H54 (cell line): ENCODE results near the gene CTIF.

ENCODE experiments used
- DNase-seq: peaks from one replicate; pipeline ENCODE4 v3.0.0; 2011; ENCODE audit warnings: low spot score, mixed read lengths; ENCODE audit not compliant: insufficient read length
- FAIRE-seq: peaks from 3 replicates; lab custom pipeline; 2011; peaks lifted over from hg19 to GRCh38; lab: Jason Lieb, UNC
- POLR2A ChIP-seq: IDR thresholded peaks from 2 replicates; pipeline ENCODE4 v1.6.1; 2011; ENCODE audit warnings: low read depth, mild to moderate bottlenecking, low read length

Gene CTIF

DNA sequence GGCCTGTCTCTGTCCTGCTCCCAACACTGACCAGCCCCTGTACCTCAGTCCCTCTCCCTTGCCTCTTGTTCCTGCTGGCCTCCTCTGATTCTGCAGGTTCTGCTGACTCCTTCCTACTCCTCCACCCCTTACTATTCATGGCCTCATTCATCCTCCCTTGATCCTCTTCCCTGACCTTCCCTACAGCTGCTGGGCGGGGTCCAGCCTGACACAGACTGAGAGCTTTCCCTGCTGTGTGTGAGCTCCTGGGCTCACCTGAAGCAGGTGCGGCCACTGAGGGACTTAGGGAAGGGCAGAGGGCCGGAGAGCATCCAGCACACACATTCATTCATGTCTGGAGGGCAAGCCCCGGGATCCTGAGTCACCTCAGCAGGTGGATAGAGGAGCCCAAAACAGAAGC is 185.6 kb downstream of the CTIF start:
- no peak for TF ChIP-seq POLR2A
- DNase-seq: no peak
- FAIRE-seq: no peak

- FAIRE-seq (no peak), DNase-seq (no peak)
- TF ChIP-seq POLR2A: no peak
Measured at GRCh38 chr18:48724939-48725338, 186.1 kb downstream of the CTIF start.

DNA sequence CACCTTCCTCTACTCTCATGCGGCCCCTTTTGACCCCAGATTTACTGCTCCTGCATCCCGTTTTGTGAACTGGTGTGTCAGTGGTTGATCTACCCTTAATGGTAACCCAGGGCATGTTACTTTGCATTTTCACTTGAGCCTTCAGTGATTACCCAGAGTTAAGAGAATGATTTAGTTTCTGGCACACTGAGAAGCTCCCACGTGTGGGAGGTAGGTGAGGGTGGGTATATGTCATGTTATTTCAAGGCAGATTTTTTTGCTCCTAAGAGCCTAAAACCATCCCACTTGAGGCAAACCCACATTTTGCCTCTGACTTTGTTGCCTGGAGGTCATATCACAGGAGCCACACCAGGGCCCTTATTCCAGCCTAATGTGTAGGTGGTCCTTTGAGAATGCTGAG is 186.7 kb downstream of the CTIF start:
- FAIRE-seq: no peak
- no peak for TF ChIP-seq POLR2A

DNA sequence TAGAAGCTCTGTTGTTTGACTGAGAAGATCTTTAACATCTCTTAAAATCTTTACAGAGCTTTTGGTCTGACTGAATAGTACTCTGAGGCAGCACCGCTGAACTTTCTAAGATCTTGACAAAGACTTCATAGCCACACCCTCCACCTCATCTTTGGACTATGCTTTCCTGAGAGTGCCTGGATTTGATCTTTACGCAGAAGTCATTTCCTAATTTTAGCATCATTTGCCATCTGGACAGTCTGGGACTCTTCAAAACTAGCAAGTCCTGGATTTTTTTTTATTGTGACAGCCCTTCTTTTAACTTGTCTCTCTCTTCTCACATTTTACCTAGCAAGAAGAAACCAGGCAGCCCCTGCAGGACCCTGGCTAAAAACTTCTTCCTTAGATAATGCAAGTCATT is 188.8 kb downstream of the CTIF start:
- TF ChIP-seq POLR2A: no peak
- DNase-seq: no peak
- FAIRE-seq: no peak

More for the DNA sequence above, 186.7 kb downstream of the CTIF start:
- DNase-seq: no peak

DNA sequence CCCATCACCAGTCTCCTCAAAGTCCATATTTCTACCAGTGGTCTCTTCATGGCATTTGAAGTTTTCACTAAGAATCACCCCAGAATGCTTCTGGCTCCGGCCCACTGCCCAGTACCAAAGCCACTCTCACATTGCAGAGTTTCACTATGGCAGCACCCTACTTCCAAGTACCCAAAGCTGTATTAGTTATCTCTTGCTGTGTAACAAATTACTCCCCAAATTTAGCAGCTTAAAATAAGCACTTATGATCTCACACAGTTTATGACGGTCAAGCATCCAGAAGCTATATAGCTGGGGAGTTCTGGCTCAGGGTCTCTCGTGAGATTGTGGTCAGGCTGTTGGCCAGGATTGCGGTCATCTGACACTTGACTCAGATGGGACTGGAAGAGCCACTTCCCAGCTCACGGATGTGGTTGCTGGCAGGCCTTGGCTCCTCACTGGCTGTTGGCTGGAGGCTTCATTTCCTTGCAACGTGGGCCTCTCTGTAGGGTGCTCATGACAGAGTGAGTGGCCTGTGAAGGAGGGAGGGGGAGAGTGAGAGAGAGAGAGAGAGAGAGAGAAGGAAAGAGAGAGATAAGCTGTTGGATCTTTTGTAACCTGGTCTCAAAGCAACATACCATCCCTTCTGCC is 189.5 kb downstream of the CTIF start:
- TF ChIP-seq POLR2A: no peak
- FAIRE-seq (peak; percentile 33), DNase-seq (peak; percentile 63)

- DNase-seq: no peak
- FAIRE-seq: no peak
Measured at GRCh38 chr18:48729404-48729803, 190.6 kb downstream of the CTIF start.

DNA sequence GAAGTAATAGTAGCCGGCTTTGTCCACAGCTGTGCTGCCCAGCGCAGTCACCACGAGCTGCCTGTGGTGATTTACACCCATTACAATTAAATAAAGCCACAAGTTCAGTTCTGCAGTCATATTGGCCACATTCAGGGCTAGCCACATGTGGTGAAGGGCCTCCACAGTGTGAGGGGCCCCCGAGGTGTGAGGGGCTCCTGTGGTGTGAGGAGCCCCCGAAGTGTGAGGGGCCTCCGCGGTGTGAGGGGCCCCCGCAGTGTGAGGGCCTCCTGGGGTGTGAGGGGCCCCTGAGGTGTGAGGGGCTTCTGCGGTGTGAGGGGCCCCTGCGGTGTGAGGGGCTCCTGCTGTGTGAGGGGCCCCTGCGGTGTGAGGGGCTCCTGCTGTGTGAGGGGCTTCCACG is 191.2 kb downstream of the CTIF start:
- no peak for FAIRE-seq
- TF ChIP-seq POLR2A: no peak
- DNase-seq: no peak

More at GRCh38 chr18:48729404-48729803, 190.6 kb downstream of the CTIF start:
- no peak for TF ChIP-seq POLR2A

DNA sequence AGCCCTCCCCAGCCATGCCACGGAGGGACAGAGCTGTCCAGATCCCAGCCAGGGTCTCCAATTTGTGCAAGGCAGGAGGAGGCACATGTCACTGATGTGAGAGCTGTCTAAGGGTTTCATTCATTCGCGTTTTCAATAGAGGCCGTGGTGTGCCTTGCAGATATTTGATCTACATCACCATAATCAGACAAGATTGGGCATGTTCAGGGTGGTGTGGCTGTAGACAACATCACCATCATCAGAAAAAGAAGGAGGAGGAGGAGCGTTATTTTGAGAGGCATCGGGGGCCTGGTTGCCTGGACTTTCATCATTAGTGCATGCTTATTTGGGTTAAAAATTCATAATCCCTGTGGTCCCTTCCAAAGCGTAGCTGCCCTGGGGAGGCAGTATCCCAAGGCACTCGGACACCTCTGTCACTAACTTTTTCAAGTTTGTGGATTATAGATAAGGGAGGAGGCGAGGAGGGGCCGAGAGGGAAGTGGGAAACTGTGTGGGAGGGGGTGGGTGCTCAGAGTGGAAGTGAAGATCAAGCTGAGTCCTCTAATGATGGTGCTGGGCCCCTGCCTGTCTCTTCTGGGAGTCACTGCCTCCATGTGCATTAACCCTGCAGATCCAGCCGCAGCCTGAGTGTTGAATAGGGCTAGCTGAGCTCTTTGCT is 194.1 kb downstream of the CTIF start:
- no peak for TF ChIP-seq POLR2A
- FAIRE-seq: no peak

DNA sequence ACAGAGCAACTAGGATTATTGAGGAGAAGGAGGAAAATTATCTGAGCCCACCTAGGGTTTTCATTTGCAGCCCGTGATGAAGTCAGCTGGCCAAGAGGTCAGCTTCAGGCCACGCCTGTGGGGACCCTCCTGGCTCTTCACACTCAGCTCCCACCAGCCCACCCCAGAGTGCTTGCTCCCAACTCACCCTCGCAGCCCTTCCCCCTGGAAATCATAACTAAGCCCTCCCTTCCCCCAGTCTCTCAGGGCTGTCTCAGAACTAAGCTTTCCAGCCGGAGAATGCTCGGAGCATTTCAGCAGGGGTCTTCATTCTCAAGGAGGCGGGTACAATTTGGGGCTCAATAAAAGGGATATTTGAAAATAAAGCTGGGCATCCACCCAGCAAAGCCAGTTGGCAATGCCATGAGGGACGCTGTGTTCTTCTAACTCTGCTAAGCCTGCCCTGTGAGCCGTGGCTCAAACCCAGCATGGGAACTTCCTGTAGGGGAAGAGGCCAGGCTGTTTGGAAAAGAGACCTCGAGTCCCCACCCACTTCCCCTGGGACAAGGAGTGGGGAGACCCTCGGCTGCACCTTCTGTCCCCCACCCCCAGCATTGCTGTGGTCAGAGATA is 194.9 kb downstream of the CTIF start:
- DNase-seq (no peak), FAIRE-seq (no peak)
- no peak for TF ChIP-seq POLR2A

More for the DNA sequence above, 194.1 kb downstream of the CTIF start:
- no peak for DNase-seq

DNA sequence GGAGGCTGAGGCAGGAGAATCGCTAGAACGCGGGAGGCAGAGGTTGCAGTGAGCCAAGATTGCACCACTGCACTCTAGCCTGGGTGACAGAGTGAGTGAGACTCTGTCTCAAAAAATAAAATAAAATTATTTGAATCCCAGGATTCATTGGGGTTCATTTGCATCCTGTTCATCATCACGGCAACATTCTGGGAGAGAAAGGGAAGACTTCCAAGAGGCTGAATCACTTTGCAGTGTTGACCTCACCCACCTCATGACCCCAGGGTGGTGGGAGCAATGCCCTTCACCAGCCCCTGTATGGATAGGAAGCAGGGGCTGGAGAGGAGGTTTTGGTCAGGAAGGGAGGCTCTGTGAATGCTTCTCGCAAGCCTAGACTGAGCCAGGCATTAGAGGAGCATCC is 195.6 kb downstream of the CTIF start:
- DNase-seq (no peak), FAIRE-seq (no peak)
- no peak for TF ChIP-seq POLR2A

DNA sequence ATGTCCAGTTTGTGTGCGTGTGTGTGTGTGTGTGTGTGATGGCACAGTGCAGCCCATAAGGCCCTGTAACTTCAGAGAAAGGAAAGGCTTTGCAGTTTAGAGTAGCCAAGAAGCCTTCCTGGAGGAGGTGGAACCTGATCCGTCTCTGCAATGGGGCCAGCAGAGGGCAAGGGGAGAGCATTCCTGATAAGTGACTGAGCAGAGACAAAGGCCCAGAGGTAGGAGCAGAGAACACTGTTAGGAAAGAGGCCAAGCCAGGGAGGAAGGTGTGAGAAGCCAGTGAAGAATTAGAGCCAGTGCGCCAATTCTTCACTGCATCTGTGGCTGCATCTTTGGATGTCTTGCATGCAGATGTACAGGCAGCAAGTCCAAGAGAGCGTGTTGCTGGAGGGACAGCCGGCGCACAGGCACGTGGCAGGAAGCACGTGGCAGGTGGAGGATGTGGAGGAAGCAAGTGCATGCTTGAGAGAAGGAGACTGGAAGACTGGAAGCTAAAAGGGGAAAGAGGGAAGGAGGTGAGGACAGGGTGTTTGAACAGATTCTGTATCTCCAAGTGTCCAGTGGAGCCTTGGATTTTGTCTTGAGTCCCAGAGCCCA is 196.3 kb downstream of the CTIF start:
- no peak for TF ChIP-seq POLR2A
- DNase-seq (peak; percentile 37), FAIRE-seq (no peak)

DNA sequence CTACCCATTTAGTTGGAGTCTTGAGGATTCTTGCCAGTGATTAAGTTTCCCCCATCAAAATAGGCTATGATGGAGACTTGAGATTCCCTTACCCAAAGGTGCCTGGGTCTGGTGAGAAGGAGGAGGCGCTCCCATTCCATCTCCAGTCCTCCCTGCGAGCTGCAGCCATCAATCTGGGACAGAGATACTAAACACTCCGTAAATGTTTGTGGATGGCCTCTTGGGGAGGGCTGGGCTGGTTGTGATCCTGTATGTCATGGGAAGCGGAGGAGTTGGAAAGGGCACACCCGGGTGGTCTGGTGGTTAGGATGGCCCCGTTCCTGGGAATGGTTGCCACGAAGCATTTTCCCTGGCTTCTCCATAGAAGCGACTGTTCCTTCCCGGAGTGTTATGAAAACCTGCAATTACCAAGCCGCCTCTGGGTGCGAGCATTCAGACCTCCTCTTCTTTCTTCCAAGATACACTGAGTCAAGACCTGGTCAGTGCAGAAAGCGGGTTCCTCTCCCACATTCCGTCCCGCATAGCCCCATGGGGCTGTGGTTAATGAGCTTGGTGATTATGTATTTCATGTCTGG is 196.9 kb downstream of the CTIF start:
- no peak for TF ChIP-seq POLR2A
- DNase-seq: no peak
- FAIRE-seq: no peak

- TF ChIP-seq POLR2A: no peak
- DNase-seq: no peak
- no peak for FAIRE-seq
Measured at GRCh38 chr18:48736321-48737260, 197.8 kb downstream of the CTIF start.
